SK-N-MC (cell line): Measurements from ENCODE around the gene SCD5.

Experiments used
- EZH2 ChIP-seq: fragments of 200-600 bp; sonication (generic); IDR thresholded peaks from one replicate; pipeline ENCODE4 v1.6.1; 2017; ENCODE audit warnings: antibody characterized with exemption
- POLR2AphosphoS5 ChIP-seq: IDR thresholded peaks from 2 replicates; pipeline ENCODE4 v1.6.1; 2012; ENCODE audit warnings: mild to moderate bottlenecking, low read depth, low read length, borderline replicate concordance

DNA sequence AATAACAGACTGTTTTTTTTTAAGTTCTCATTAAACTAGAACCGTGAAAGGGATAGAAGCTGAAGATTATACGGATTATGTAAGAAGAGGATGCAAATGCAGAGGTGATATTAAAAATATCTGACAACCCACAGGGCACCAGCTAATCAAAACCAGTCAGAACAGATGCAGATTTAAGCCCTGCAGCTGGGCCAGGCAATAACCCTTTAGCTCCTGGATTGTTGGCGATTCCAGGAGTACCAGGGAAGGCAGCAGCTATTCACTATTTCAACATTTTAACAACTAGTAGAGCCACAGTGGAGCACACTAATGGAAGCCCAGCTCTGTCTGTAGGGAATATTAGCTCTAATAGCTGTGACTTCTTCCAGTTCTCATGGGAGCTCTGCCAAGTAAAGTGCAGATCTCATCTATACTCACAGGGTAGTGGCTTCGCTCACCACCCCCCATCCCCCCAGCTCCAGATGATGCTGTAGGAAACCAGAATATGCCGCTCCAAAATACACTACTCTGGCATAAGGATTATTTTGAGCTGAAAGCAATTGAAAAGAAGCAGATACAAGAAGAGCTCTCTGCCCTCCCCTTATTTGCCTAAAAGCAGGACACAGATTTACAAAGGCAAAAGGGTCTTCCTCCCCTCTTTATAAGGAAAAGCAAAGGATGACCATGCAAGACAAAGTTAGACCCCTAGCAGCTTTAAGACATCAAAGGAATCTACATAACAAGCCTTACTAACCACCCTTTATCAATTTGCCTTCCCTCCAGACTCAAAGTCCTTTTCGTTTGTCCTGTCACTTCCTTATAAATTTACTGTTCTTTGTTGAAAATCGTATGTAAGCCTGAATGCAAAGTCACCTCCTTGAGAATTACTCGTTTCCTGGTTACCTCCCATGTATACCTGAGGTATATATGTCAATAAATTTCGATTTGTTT lies 13.7 kb downstream of the SCD5 start:
- TF ChIP-seq POLR2AphosphoS5: no peak; the same call in 1 of the 2 replicates
- TF ChIP-seq EZH2: no peak
